NCI-H187 treated with DMSO at 0.1 percent for 48 hours (cell line): ENCODE results near the gene MSL1.

Experiments
- DNase-seq: peaks from one replicate; lab custom pipeline; 2025; lab: John Stamatoyannopoulos, UW

Gene MSL1

DNA sequence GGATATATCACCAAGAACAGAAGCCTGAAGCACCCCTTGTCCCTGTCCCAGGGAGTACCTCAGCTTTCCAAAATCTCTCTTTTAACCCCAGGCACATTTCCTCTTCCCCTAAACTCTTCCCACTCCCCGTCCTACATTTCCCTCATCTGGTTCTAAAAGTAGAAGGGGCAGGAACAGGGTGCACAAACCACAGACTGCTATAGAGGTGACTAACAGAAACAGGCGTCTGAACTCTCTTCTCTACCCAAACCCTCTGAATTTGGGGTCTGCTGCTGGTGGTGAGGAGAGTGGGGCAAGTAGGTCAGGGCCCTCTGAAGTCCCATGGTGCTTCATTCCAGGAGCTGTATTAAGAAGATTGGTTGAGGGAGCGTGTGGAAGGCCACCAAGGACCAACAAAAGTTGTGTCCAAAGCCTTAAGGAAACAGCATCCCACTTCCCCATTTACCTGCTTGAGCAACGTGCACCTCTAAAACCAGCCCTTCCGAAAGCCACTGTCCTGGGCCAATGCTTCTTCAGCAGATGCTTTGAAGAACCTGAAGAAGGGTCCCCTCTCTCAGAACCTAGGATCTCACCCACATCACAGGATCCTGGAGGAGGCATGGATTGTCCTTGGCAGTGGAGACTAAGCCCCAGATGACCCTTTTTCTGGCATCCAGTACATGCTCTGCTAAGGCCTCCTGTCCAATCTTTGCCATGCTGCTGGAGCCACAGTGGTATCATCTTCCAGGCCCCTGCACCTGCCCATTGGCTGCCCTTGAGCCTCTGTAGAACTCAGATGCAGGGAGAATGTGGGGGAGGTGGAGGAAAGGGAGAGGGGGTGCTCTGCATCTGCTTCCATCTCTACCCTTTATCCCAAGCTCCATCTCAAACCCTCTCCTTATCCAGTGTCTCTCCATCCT, 15.7 kb upstream of the MSL1 start:
- no peak for DNase-seq

DNA sequence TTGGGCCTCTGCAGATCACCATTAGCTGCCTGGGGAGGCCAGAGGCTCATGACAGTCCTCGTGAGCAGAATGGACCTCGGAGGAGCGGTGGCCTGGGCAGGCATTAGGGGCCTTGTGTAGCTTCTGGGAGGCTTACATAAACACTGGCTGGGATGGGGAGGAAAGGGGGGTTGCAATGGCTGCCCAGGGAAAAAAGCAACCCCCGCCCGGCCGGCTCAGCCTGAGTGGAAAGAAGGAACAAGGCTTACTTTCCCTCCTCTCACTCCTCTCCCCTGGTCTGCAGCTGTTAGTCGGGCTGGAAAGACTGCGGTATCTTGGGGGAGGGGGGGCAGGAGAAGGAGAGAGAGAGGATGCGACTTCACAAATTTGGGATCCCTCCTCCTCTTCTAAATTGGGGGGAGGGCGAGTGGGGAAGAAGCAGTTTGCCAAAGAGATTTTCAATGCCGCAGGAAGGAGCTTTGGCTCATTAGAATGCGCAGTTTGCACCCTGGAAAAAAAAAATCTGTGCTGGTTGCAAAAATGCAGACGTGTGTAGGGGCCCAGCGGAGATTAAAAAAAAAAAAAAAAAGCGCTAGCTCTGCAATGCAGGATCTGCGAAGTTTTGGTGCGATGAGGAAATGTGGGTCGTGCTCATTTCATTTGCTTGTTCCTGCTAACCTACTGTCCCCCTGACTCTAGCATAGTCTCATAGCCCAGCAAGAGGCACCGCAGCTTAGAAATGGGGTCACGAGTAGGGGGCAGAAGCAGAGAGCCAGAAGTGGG, 14.8 kb upstream of the MSL1 start:
- no peak for DNase-seq

DNA sequence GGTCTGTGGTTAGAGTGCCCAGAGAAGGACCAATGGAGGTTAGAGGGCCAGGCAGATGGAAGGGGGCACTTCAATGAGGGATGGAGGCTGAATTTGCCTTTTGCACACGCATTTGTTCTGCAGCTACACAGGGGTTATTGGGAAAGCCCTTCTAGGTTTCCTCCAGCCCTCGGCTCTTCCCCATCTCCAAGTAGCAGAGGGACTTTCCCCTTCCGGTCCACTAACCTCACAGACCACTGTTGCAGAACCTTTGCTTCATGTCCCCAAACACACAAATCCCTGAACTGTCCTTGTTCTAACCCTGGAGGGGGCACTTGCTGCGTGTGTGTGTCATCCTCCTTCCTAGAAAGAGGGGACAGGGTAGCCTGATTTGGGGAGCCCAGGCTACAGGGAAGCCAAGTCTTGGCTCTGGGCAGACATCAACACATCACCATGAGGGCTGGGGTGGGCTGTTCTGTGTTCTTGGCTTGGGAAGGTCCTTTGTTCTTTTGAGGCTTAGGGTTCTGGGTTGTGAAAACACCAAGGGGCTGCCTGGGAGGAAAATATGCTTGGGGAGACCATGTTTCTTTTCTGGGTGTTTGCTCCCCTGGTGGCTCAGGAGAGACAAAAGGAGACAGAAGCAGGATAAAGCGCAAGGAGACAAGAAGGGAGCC, 14.1 kb upstream of the MSL1 start:
- DNase-seq: no peak

DNA sequence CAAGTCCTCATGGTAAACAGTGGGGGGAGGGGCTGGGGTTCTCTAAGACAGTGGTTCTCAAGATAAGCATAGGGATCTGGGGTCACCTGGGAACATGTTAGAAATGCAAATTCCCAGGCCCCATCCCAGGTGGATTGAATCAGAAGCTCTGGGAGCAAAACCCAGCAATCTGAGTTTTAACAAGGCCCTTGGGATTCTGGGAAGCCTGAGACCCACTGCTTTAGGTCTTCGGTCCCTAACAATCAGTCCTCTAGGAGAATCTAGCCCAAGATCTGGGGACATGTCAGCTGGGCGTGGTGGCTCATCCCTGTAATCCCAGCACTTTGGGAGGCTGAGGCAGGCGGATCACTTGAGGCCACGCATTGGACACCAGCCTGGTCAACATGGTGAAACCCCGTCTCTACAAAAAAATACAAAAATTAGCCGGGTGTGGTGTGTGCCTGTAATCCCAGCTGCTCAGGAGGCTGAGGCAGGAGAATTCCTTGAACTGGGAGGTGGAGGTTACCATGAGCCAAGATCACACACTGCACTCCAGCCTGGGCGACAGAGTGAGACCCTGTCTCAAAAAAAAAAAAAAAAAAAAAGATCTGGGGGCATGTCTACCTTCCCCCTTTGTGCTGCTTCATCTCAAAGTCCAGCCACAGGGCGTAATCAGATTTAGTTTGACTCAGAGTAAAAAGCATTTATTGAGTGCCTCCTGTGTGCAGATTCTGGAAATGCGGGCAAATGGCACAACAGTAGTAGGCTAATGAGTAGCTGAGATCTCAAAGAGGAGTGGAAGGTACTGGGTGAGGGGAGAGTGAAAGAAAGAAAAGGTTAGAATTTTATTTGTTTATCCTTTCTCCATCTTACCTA, 12.6 kb upstream of the MSL1 start:
- no peak for DNase-seq

DNA sequence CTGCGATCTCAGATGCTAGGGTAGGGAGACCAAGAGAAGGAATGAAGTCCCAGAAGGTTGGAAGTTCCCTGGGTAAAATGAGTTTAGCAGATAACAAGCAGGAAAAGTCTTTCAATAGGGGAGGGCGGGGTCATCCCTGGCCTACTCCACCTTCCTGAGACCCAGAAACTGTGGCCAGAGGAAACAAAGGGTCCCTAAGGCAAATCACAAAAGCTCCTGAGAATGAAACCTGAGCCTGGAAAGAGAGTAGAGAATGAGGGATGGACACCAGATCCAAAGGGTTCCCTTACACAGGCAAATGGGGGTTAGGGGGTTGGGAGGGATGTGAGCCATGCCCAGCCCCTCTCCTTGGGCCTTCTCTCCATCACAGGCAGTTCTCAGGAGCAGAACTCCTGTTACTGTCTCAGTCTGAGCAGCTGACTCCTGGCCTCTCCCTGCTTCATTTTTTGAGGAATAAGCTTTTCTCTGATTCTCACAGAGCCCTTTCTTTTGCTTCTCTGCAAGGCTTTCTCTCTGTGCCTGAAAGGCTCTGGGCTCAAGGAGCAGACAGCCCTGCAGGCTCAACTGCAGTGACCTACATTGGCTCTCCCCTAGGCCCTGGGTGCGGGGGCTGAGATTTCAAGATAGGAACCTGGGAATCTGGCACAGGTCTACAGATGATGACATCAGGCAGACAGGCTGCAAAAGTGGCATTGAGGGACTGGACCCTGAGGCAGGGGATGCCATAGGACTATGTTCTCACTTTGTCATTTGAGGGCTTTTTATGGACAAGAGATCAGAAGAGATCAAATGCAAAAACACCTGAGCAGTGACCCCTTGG, 11.5 kb upstream of the MSL1 start:
- no peak for DNase-seq

DNA sequence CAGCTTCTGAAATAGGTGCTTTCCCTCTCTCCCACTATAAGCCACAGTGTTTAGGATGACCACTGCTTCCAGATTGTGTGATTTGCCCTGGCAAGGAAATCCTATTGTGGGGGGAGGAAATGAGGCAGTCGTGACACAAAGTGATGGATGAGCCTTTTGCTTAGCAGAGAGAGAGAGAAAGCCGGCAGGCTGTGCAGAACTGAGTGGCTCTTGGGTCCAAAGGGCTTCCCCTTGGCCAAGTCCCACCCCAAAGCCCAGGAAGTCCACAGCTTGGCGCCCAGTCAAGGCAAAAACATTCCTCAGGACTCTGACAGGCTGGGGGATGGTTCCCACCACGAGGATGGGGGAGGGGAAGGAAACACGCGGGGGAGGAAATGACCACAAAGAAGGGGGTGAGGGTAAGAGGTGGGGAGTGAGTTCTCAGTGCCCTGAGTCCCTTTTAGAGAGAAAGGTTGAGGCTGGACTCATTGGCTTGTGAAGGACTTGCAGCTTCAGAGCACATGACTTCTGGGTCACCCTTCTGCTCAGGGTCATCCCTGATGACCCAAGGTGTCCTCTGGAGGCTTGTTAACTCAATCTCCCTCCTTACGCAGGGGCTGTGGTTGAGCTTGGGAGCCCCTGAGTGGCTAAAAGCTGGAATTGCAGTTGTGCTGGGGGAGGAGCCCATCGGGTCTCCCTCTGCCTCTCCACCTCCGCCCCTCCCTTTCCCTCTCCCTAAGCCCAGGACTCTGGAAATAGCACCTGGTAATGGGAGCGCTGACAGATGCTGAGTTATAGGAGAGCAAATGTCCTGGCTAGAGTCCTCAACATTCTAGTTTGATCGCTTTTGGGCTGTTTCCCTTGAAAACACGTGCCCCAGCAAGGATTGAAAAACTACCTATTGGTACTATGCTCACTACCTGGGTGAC, 10.3 kb upstream of the MSL1 start:
- peak; percentile 42 for DNase-seq

DNA sequence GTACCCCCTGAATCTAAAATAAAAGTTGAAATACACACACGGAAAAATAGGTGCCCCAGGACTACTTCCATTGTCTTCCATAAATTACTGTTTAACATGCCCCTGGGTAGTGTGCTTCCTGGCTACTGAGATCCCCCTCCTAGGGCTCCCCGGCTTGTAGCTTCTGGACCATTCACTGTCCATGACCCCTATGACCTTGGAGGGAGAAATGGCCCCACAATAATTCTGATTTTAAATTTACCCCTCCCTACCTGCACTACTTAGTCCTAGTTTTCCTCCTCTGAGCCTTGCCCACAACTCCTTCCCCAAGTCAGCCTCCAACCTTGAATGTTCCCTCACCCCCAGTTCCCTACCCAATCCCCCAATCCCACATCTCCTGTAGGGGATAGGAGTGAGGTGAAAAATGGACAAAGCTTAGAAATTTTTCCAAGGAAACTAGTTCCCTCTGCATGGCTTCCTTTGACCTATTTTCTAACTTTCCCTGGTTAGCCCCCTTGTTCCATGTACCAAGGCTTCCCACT, 9.5 kb upstream of the MSL1 start:
- no peak for DNase-seq

DNA sequence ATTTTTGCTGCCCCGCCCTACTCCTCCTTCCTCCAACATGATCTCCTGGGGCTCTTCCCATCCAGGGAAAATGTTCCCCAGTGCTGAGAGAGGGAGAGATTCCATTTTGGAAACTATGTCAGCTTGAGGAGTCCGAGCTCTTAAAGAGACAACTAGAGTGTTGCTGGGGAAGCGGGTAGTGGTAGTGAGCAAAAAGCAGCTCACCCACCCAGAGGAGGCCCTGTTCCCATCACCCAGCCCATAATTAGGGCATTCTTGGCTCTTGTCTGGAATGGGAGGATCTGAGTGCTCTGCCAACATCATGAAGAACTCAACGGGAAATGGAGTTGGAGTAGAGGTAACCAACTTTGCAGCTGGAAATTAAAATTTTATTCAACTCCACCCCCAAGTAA, 9.1 kb upstream of the MSL1 start:
- DNase-seq: no peak

DNA sequence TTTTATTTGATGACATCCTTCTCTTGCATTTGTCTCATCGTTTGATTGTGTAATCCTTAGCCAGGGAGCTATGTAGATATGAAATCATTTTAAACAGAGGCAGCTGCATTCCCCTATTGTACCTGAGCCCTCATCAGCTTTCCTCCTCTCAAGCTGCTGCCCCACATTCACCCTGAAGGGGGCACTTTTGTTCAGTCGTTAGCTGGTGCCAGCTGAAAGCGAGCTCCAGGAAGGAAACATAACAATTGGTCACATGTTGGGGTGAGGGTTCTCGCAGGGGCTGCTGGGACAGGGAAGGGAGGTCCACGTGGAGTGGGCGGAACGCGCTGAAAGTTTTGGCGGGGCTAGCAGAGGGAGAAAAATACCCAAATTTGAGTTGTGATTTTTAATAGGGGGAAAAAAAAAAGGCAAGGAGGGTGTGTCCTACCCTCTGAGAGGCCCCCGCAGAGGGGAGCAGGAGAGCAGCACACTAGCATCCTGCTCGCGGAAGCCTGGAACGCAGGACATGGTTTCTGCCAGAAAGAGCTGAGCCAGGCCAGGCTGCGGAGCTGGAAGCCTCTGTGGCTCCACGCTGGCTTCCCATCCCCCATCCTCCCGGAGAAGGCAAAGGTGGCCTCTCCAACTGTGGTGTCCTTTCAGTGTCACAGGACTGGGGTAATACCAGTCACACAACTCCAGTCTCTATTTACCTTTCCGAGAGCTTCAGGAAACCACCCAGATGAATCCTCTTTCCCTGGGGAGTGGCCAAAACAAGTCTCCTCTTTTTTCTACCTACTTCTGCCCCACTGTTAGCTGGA, 8.5 kb upstream of the MSL1 start:
- DNase-seq: peak; percentile 78

DNA sequence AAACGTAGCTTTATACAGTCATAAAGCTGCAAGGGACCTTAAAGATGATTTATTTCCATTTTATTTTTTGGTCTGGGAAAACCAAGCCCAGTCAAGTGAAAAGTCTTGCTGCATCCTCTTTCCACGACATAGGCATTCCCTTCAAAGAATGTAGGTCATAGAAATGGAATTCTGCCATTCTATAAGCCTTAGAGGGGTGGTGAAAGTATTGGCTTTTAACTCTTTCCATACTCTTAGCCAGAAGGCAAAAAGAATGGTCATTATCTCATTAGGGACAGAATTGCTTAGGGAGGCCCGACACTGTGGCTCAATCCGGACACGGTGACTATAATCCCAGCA, 7.9 kb upstream of the MSL1 start:
- DNase-seq: no peak

DNA sequence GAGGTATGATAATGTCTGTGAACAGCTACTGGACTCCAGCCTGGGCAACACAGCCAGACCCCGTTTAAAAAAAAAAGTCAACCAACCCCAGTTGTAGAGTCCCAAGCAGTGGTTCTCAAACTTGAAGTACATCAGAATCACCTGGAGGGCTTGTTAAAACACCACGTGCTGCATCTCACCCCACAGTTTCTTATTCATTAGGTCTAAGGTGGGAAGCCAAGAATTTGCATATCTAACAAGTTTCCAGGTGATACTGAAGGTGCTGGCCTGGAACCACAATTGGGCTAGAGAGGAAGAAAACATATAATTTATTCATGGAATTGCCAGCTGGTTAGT, 6.7 kb upstream of the MSL1 start:
- no peak for DNase-seq

DNA sequence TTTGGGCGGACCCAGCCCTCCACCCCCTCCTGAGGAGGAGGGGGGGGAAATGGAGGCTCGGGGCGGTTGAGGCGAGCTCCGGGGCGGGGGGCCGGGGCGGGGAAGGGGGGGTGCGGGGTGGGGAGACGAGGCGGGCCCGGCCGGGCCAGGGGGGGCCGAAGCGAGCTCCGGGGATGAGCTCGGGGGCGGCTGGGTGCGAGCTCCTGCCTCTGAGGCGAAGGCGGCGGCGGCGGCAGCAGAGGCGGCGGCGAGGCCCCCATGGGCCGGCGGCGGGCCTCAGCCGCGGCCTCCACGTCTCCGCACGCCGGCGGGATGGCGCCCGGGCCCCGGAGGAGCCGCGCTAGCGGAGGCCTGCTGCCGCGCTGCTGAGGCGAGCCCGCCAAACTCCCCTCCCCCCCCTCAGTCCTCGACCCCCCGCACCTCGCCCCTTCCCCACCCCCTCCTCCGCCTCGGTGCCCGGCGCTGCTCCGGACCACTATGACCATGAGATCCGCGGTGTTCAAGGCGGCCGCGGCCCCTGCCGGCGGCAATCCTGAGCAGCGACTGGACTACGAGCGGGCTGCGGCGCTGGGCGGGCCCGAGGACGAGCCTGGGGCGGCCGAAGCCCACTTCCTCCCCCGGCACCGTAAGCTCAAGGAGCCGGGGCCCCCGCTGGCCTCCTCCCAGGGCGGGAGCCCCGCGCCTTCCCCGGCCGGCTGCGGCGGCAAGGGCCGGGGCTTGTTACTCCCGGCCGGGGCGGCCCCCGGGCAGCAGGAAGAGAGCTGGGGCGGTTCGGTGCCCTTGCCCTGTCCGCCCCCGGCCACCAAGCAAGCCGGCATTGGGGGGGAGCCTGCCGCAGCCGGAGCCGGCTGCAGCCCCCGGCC, 596 bp downstream of the MSL1 start:
- DNase-seq: no peak

DNA sequence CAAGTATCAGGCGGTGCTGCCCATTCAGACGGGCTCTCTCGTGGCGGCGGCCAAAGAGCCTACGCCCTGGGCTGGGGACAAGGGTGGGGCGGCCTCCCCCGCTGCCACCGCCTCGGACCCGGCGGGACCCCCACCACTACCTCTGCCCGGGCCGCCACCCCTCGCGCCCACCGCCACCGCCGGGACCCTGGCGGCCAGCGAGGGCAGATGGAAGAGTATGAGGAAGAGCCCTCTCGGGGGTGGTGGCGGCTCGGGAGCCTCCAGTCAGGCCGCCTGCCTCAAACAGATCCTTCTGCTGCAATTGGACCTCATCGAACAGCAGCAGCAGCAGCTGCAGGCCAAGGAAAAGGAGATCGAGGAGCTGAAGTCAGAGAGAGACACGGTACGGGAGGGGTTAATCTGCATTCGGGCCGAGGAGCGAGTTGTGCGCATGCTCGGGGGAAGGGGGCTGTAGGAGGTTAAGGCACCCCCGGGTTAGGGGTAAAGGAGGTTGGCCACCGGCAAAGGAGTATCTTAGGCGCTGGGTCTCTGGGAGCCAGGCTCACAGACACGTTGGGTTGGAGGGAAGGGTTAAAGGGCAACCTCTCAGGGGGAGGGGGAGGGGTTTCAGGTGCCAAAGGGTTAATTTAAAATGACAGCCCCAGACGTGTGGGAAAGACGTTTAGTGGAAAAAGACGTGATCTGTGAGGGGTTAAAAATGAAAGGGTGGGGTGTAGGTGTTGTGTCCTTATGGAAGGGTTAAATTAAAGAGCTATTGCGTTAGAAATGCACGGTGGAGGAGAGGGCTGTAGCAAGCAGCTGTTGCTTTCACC, 1.4 kb downstream of the MSL1 start:
- peak; percentile 38 for DNase-seq

DNA sequence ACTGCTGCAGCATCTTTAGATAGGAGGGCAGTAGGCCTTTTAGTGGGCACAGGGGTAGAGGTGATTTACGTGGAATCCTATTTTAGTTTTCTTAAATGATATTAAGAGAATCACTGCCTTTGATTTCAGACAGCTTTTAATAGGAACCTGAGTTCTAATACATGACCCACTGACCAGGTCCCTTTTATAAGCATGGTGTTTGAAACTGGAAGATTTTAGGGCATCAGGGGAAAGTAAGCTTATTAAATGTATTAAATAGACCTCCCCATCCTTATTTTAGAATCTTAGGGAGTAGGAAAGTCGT, 2.0 kb downstream of the MSL1 start:
- no peak for DNase-seq

DNA sequence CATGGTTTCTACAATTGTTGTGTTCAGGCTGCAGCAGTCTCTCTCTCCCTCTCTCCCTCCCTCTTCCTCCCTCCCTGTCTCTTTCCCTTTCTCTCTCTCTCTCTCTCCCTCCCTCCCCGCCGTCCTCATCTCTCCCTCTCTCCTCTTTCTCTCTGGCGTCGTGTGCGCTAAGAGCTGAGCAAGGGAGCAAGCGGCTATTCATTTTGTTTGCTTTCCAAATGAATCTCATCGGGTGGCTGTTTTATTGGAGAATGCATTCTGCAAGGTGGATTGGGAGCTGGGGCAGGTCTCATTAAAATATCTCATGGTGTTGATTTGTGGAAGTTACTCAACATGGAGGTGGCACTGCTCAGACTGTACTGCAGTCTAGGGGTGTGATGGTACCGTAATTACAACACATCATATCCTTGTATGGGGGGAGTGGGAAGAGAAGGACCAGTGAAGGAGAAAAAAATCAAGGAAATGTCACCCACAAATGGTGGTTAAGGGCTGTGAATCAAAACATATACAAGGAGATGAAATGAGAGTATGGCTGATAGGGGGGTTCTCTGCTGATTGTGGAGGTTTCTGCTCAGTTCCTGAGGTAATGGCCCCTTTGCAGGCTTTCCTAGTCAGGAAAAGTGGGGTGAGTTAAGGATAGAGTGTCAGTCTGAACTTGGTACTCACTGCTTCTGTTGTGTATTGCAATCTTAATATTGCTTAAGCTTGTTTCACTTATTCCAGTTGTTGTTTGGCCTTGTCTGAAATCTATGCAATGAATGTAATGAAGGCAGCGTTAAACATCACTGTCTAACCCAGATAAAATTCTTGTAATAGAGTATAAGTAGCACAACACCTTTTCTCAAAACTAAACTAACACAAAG, 2.7 kb downstream of the MSL1 start:
- no peak for DNase-seq

DNA sequence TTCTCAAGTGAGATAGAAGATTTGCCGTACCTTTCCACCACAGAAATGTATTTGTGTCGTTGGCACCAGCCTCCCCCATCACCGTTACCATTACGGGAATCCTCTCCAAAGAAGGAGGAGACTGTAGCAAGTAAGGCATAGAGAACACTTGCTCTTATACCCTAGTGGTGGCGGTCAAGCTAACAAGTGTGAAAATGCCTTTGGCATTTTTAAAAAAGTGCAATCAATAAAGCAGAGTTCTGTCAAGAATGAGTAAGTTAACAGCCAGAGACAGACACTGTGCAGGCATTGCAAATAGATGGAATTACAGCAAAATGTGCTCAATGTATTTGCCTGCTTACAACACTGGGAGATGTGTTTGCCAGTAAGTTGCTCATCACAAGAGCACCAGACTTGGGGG, 7.7 kb downstream of the MSL1 start:
- no peak for DNase-seq
